Glutamatergic neuron (in vitro differentiated cells): ENCODE results near the gene FAT1. TPM values are rescaled to one million over a fixed set of nuclear protein-coding genes. Genes with fewer than 3 reads are reported as not detected.
"Not testable (repeated sequence)": the region's sequence is repeated elsewhere in the genome, so short reads cannot be mapped to it uniquely, and the experiment has no call there.

ENCODE experiments used
- DNase-seq: peaks from one replicate; pipeline ENCODE4 v3.0.0; 2022
- H3K27ac Mint-ChIP-seq: one replicate; pipeline ENCODE4 v1.8.0; 2020; ENCODE audit warnings: mild to moderate bottlenecking, mixed read lengths, inconsistent platforms; ENCODE audit not compliant: unreplicated experiment
- H3K27me3 Mint-ChIP-seq: one replicate; pipeline ENCODE4 v1.8.0; 2020; ENCODE audit warnings: mild to moderate bottlenecking, moderate library complexity, mixed read lengths, inconsistent platforms; ENCODE audit not compliant: unreplicated experiment
- H3K36me3 Mint-ChIP-seq: one replicate; pipeline ENCODE4 v1.8.0; 2020; ENCODE audit warnings: mild to moderate bottlenecking, mixed read lengths, inconsistent platforms; ENCODE audit not compliant: unreplicated experiment
- H3K4me1 Mint-ChIP-seq: one replicate; pipeline ENCODE4 v1.8.0; 2020; ENCODE audit warnings: mild to moderate bottlenecking, low read depth, mixed read lengths, inconsistent platforms; ENCODE audit not compliant: unreplicated experiment
- H3K4me3 Mint-ChIP-seq: one replicate; pipeline ENCODE4 v1.8.0; 2020; ENCODE audit warnings: mild to moderate bottlenecking, mixed read lengths, inconsistent platforms; ENCODE audit not compliant: unreplicated experiment
- H3K9me3 Mint-ChIP-seq: one replicate; pipeline ENCODE4 v1.8.0; 2020; ENCODE audit warnings: mild to moderate bottlenecking, moderate library complexity, mixed read lengths, inconsistent platforms; ENCODE audit not compliant: unreplicated experiment
- CTCF ChIP-seq: fragments of 200-600 bp; sonication (generic); IDR thresholded peaks from one replicate; pipeline ENCODE4 v1.5.0; 2021; ENCODE audit not compliant: partially characterized antibody, unreplicated experiment
- total RNA-seq: library from RNA; stranded (reverse); fragmentation: NEBNext Ultra II Directional; extraction: Animal tissue kit (Norgen Biotek cat#: 25700); gene quantifications from one replicate; pipeline ENCODE4 v1.2.1, GENCODE V29; 2021; ENCODE audit not compliant: unreplicated experiment

FAT1 gene
- total RNA-seq, 1 donor from 2014 or later: 34.3 TPM

DNA sequence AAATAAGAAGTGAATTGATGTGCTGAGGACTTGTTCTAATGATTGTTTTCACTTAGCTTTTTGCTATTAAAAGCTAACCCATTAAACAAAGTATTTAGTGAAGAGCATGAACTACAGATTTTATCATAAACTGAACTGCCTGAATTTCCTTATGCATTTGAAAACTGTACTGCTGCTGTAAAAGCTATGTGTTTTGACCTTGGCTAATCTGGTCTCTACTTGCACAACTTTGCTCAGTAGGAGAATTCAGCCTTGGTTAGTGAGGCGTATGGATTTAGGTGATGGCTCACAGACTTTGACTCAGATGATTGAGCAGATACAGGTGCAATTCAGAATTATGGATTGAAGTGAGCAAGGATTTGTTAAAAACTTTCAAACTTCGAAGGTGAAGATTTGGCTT is 38.7 kb upstream of the FAT1 start:
- DNase-seq: no peak
- Mint-ChIP-seq H3K4me1 (peaks cover 4% of the 10 kb centered on the region), H3K9me3 (no peaks in the 10 kb centered on the region), H3K27me3 (no peaks in the 10 kb centered on the region), H3K36me3 (no peaks in the 10 kb centered on the region), H3K4me3 (no peak overlapping the region), H3K27ac (no peak overlapping the region)
- no peak for TF ChIP-seq CTCF

GRCh38 chr4:186761956-186762355 is 38.3 kb upstream of the FAT1 start:
- not testable (repeated sequence) for H3K4me3 Mint-ChIP-seq, H3K36me3 Mint-ChIP-seq, H3K9me3 Mint-ChIP-seq, H3K27me3 Mint-ChIP-seq, H3K4me1 Mint-ChIP-seq, DNase-seq, H3K27ac Mint-ChIP-seq

DNA sequence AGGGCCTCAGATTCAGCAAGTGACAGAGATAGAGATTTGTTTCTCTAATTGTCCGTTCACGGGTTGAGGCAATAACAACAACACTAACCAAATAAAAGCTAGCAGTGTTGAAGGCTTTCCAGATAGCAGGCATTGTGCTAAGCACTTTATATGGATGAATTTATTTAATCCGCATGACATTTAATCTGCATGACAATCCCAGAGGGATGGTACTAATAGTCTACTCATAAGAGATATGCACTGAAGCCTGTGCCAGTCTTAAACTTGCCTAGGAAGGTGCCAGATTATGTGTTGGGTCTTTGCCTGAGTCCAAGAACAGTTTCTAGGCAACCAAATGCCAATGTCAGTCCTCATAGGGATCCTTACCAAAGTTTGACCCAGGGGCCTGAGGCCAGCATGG is 37.7 kb upstream of the FAT1 start:
- no peaks in the 10 kb centered on the region for H3K9me3 Mint-ChIP-seq
- H3K4me1 Mint-ChIP-seq: peaks cover 4% of the 10 kb centered on the region
- H3K27ac Mint-ChIP-seq: no peak overlapping the region
- H3K36me3 Mint-ChIP-seq: peaks cover 5% of the 10 kb centered on the region
- H3K27me3 Mint-ChIP-seq: no peaks in the 10 kb centered on the region
- DNase-seq: no peak
- no peak overlapping the region for H3K4me3 Mint-ChIP-seq
- TF ChIP-seq CTCF: no peak

DNA sequence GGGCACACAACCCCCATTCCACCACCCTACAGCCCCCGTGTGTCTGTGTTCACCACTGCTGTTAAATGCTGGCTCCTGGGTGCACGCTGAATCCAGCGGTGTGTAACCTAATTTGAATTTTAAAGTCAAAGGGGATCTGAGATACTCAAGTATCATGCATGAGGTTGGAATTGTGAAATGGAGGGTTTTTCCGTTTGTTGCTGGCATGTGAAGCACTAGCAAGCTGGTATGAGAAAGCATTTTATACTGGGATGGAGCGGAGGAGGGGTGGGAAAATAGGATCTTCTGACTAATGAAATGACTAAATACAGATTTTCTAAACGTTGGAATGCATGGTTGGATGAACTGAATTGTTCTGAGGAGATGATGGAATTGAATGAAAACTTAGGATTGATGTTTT is 36.9 kb upstream of the FAT1 start:
- H3K4me3 Mint-ChIP-seq: no peak overlapping the region
- H3K9me3 Mint-ChIP-seq: no peaks in the 10 kb centered on the region
- no peak for TF ChIP-seq CTCF
- no peaks in the 10 kb centered on the region for H3K27me3 Mint-ChIP-seq
- peaks cover 5% of the 10 kb centered on the region for H3K36me3 Mint-ChIP-seq
- peaks cover 4% of the 10 kb centered on the region for H3K4me1 Mint-ChIP-seq
- DNase-seq: no peak
- H3K27ac Mint-ChIP-seq: no peak overlapping the region

DNA sequence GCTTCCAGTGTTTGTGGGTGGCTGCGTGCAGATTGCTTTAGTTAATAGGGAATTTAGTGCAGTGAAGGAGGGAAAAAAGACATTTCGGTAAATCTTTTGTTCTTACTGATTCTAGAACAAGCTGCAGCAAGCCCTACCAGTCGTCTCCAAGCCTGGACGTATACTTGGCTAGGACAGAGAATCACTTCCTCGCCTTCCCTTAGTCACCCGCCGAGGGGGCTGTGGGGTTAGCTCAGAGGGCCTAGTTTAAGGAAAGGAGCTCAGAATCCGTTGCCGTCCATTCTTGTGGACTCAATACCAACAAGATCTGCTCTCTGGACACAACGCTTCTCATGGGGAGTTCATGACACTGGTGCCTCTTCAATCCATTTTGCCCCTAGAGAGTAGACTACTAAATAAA is 36.3 kb upstream of the FAT1 start:
- Mint-ChIP-seq H3K4me1 (peaks cover 4% of the 10 kb centered on the region), H3K4me3 (no peak overlapping the region), H3K27me3 (no peaks in the 10 kb centered on the region), H3K36me3 (peaks cover 5% of the 10 kb centered on the region), H3K9me3 (no peaks in the 10 kb centered on the region), H3K27ac (no peak overlapping the region)
- no peak for TF ChIP-seq CTCF
- no peak for DNase-seq
